HUES48 (cell line): ENCODE results near the gene CADPS.

ENCODE experiments used
- H3K27ac ChIP-seq: one replicate; pipeline ENCODE4 v1.7.0; 2013; ENCODE audit warnings: low read depth, low read length, inconsistent platforms
- H3K27me3 ChIP-seq: 2 replicates; pipeline ENCODE4 v1.6.1; 2013; ENCODE audit warnings: mild to moderate bottlenecking, low read length; ENCODE audit not compliant: control insufficient read depth, insufficient read depth
- H3K36me3 ChIP-seq: 2 replicates; pipeline ENCODE4 v1.6.1; 2013; ENCODE audit warnings: low read length; ENCODE audit not compliant: control insufficient read depth, insufficient read depth
- H3K4me1 ChIP-seq: 2 replicates; pipeline ENCODE4 v1.6.1; 2013; ENCODE audit warnings: mild to moderate bottlenecking, low read length; ENCODE audit not compliant: control insufficient read depth, insufficient read depth
- H3K4me3 ChIP-seq: 2 replicates; pipeline ENCODE4 v1.5.1; 2013; ENCODE audit warnings: mild to moderate bottlenecking, low read depth, low read length
- H3K9ac ChIP-seq: 2 replicates; pipeline ENCODE4 v1.6.1; 2013; ENCODE audit warnings: mild to moderate bottlenecking, low read depth, low read length, moderate library complexity
- H3K9me3 ChIP-seq: 2 replicates; pipeline ENCODE4 v1.6.1; 2013; ENCODE audit warnings: low read length; ENCODE audit not compliant: control insufficient read depth, insufficient read depth

The CADPS gene

GRCh38 chr3:62749657-62750056 is 125.6 kb downstream of the CADPS start:
- Histone ChIP-seq H3K36me3 (no peaks in the 10 kb centered on the region), H3K4me1 (no peaks in the 10 kb centered on the region), H3K27me3 (no peaks in the 10 kb centered on the region), H3K9me3 (no peaks in the 10 kb centered on the region), H3K4me3 (no peak overlapping the region), H3K27ac (no peak overlapping the region), H3K9ac (no peak overlapping the region)

- no peak overlapping the region for H3K27ac ChIP-seq
- no peaks in the 10 kb centered on the region for H3K9me3 ChIP-seq
- no peaks in the 10 kb centered on the region for H3K36me3 ChIP-seq
- H3K27me3 ChIP-seq, result no peaks in the 10 kb centered on the region
- H3K4me1 ChIP-seq, result no peaks in the 10 kb centered on the region
- no peak overlapping the region for H3K4me3 ChIP-seq
- no peak overlapping the region for H3K9ac ChIP-seq
These were observed 126.1 kb downstream of the CADPS start for GRCh38 chr3:62749130-62749529.

- no peak overlapping the region for H3K9ac ChIP-seq
- no peaks in the 10 kb centered on the region for H3K27me3 ChIP-seq
- H3K36me3 ChIP-seq, result no peaks in the 10 kb centered on the region
- H3K4me3 ChIP-seq, result no peak overlapping the region
- no peaks in the 10 kb centered on the region for H3K9me3 ChIP-seq
- no peaks in the 10 kb centered on the region for H3K4me1 ChIP-seq
- H3K27ac ChIP-seq, result no peak overlapping the region
These were observed 137.8 kb downstream of the CADPS start for GRCh38 chr3:62737449-62737848.

GRCh38 chr3:62735510-62735909 is 139.7 kb downstream of the CADPS start:
- Histone ChIP-seq H3K9me3 (no peaks in the 10 kb centered on the region), H3K4me1 (no peaks in the 10 kb centered on the region), H3K27me3 (no peaks in the 10 kb centered on the region), H3K36me3 (no peaks in the 10 kb centered on the region), H3K9ac (no peak overlapping the region), H3K4me3 (no peak overlapping the region), H3K27ac (no peak overlapping the region)

GRCh38 chr3:62732183-62732904 is 142.9 kb downstream of the CADPS start:
- H3K27me3 ChIP-seq, result no peaks in the 10 kb centered on the region
- H3K9ac ChIP-seq, result no peak overlapping the region
- peaks cover 6% of the 10 kb centered on the region for H3K4me1 ChIP-seq
- no peak overlapping the region for H3K27ac ChIP-seq
- no peaks in the 10 kb centered on the region for H3K9me3 ChIP-seq
- no peaks in the 10 kb centered on the region for H3K36me3 ChIP-seq
- no peak overlapping the region for H3K4me3 ChIP-seq

- H3K9me3 ChIP-seq, result no peaks in the 10 kb centered on the region
- no peaks in the 10 kb centered on the region for H3K36me3 ChIP-seq
- peak overlapping the region; percentile 40 for H3K27ac ChIP-seq
- H3K4me1 ChIP-seq, result peaks cover 26% of the 10 kb centered on the region
- no peak overlapping the region for H3K4me3 ChIP-seq
- no peak overlapping the region for H3K9ac ChIP-seq
- no peaks in the 10 kb centered on the region for H3K27me3 ChIP-seq
These were observed 147.2 kb downstream of the CADPS start for GRCh38 chr3:62727981-62728380.

- no peaks in the 10 kb centered on the region for H3K36me3 ChIP-seq
- no peaks in the 10 kb centered on the region for H3K9me3 ChIP-seq
- no peak overlapping the region for H3K4me3 ChIP-seq
- H3K27ac ChIP-seq, result peak overlapping the region; percentile 40
- no peak overlapping the region for H3K9ac ChIP-seq
- peaks cover 26% of the 10 kb centered on the region for H3K4me1 ChIP-seq
- H3K27me3 ChIP-seq, result no peaks in the 10 kb centered on the region
These were observed 147.7 kb downstream of the CADPS start for GRCh38 chr3:62727536-62727935.

- no peak overlapping the region for H3K27ac ChIP-seq
- H3K9ac ChIP-seq, result no peak overlapping the region
- H3K9me3 ChIP-seq, result no peaks in the 10 kb centered on the region
- H3K27me3 ChIP-seq, result no peaks in the 10 kb centered on the region
- H3K36me3 ChIP-seq, result no peaks in the 10 kb centered on the region
- no peak overlapping the region for H3K4me3 ChIP-seq
- peaks cover 26% of the 10 kb centered on the region for H3K4me1 ChIP-seq
These were observed 150.7 kb downstream of the CADPS start for GRCh38 chr3:62724503-62724902.

- H3K9me3 ChIP-seq, result no peaks in the 10 kb centered on the region
- H3K27me3 ChIP-seq, result no peaks in the 10 kb centered on the region
- peaks cover 27% of the 10 kb centered on the region for H3K4me1 ChIP-seq
- no peaks in the 10 kb centered on the region for H3K36me3 ChIP-seq
- H3K9ac ChIP-seq, result no peak overlapping the region
- H3K4me3 ChIP-seq, result no peak overlapping the region
- H3K27ac ChIP-seq, result no peak overlapping the region
These were observed 151.3 kb downstream of the CADPS start for GRCh38 chr3:62723914-62724217.

GRCh38 chr3:62723166-62723913 is 151.9 kb downstream of the CADPS start:
- Histone ChIP-seq H3K36me3 (no peaks in the 10 kb centered on the region), H3K27me3 (no peaks in the 10 kb centered on the region), H3K27ac (no peak overlapping the region), H3K4me3 (no peak overlapping the region), H3K9me3 (no peaks in the 10 kb centered on the region), H3K9ac (no peak overlapping the region), H3K4me1 (peaks cover 32% of the 10 kb centered on the region)

- Histone ChIP-seq H3K36me3 (no peaks in the 10 kb centered on the region), H3K9me3 (no peaks in the 10 kb centered on the region), H3K27me3 (no peaks in the 10 kb centered on the region), H3K4me3 (no peak overlapping the region), H3K27ac (no peak overlapping the region), H3K4me1 (peaks cover 27% of the 10 kb centered on the region), H3K9ac (no peak overlapping the region)
These were observed 152.9 kb downstream of the CADPS start for GRCh38 chr3:62722344-62722743.
